ENCODE measurements around the gene VIP. TPM values are rescaled to one million over a fixed set of nuclear protein-coding genes. Genes with fewer than 3 reads are reported as not detected.

Gene VIP
- total and polyA plus RNA-seq, 2 of the 8 experiments (the other 6 are each of a cell fraction or from before 2014, with no cell fraction given) = not detected

- TF ChIP-seq CHD7 (IDR thresholded peaks at IDR 0.05; ENCODE audit: insufficient replicate concordance, low read length) = no peak
- no peak for TF ChIP-seq NANOG (IDR thresholded peaks at IDR 0.05; ENCODE audit: insufficient read depth, low read depth, low read length, poor library complexity, severe bottlenecking)
- TF ChIP-seq CHD2 (IDR thresholded peaks at IDR 0.05; ENCODE audit: low read length) = no peak
- no peak for TF ChIP-seq SP1 (IDR thresholded peaks at IDR 0.05; ENCODE audit: low read depth, low read length)
- no peak for TF ChIP-seq RFX5 (IDR thresholded peaks at IDR 0.05; ENCODE audit: borderline replicate concordance, low read depth, low read length)
- TF ChIP-seq RNF2 (IDR thresholded peaks at IDR 0.05; ENCODE audit: borderline replicate concordance, low read depth, low read length, missing control alignments, poor library complexity, severe bottlenecking) = no peak
- no peak for TF ChIP-seq TAF7 (optimal IDR thresholded peaks at IDR 0.05; ENCODE audit: borderline replicate concordance, low read depth, low read length)
- TF ChIP-seq KDM4A (IDR thresholded peaks at IDR 0.05; ENCODE audit: low read depth, low read length, severe bottlenecking) = no peak
Observed at GRCh38 chr6:152771061-152771687, 20.6 kb downstream of the VIP start (continued).
